Neuronal stem cell (in vitro differentiated cells): Measurements from ENCODE around the gene DDX24.

Experiments
- DNase-seq: peaks from one replicate; pipeline ENCODE4 v3.0.0-alpha.2; 2013; ENCODE audit warnings: low spot score
- H2AFZ ChIP-seq: one replicate; pipeline ENCODE4 v1.6.1; 2013; ENCODE audit warnings: mild to moderate bottlenecking, low read length, inconsistent platforms
- H2AK5ac ChIP-seq: 2 replicates; pipeline ENCODE4 v1.6.1; 2013; ENCODE audit warnings: low read depth, mild to moderate bottlenecking, inconsistent platforms, low read length, moderate library complexity, mixed read lengths
- H2BK120ac ChIP-seq: 2 replicates; pipeline ENCODE4 v1.6.1; 2013; ENCODE audit warnings: low read depth, mild to moderate bottlenecking, inconsistent platforms, low read length, moderate library complexity, mixed read lengths
- H2BK12ac ChIP-seq: one replicate; pipeline ENCODE4 v1.6.1; 2013; ENCODE audit warnings: low read length, inconsistent platforms
- H2BK15ac ChIP-seq: 2 replicates; pipeline ENCODE4 v1.6.1; 2013; ENCODE audit warnings: mild to moderate bottlenecking, low read length, inconsistent platforms, mixed read lengths
- H2BK5ac ChIP-seq: one replicate; pipeline ENCODE4 v1.6.1; 2013; ENCODE audit warnings: inconsistent platforms, mild to moderate bottlenecking, low read length, moderate library complexity
- H3K14ac ChIP-seq: one replicate; pipeline ENCODE4 v1.6.1; 2013; ENCODE audit warnings: low read length, inconsistent platforms
- H3K18ac ChIP-seq: 2 replicates; pipeline ENCODE4 v1.6.1; 2013; ENCODE audit warnings: low read length, inconsistent platforms
- H3K23ac ChIP-seq: 2 replicates; pipeline ENCODE4 v1.6.1; 2013; ENCODE audit warnings: low read depth, mild to moderate bottlenecking, mixed read lengths, low read length, inconsistent platforms; ENCODE audit not compliant: poor library complexity
- H3K27ac ChIP-seq: replicated peaks from 3 replicates; pipeline ENCODE4 v1.5.1; 2013; ENCODE audit warnings: low read length, inconsistent platforms
- H3K27me3 ChIP-seq, 3 experiments: 2 replicates each; pipeline ENCODE4 v1.6.1; 2013; ENCODE audit warnings: low read length in 3 of 3, mild to moderate bottlenecking in 2 of 3, inconsistent platforms in 1 of 3, low read depth in 1 of 3, mixed read lengths in 1 of 3, moderate library complexity in 1 of 3; ENCODE audit not compliant: control insufficient read depth in 3 of 3, insufficient read depth in 3 of 3
- H3K36me3 ChIP-seq, 2 donors: replicated peaks in 1 of 2; 2 replicates each; pipeline ENCODE4 v1.6.1; 2013; ENCODE audit warnings: low read length in 2 of 2; ENCODE audit not compliant: control insufficient read depth in 2 of 2, insufficient read depth in 2 of 2
- H3K4ac ChIP-seq: 2 replicates; pipeline ENCODE4 v1.6.1; 2013; ENCODE audit warnings: inconsistent platforms, mild to moderate bottlenecking, low read length, moderate library complexity
- H3K4me1 ChIP-seq, 2 donors: 1 replicate in 1 of 2; 2 replicates in 1 of 2; pipeline ENCODE4 v1.6.1; 2013; ENCODE audit warnings: low read length in 2 of 2, low read depth in 1 of 2; ENCODE audit not compliant: control insufficient read depth in 2 of 2, insufficient read depth in 1 of 2
- H3K4me2 ChIP-seq: one replicate; pipeline ENCODE4 v1.6.1; 2013; ENCODE audit warnings: mild to moderate bottlenecking, low read length, inconsistent platforms; ENCODE audit not compliant: insufficient read depth, poor library complexity, severe bottlenecking
- H3K4me3 ChIP-seq, 2 donors: 2 replicates each; pipeline ENCODE4 v1.5.1; 2013; ENCODE audit warnings: low read length in 2 of 2, mild to moderate bottlenecking in 2 of 2, inconsistent platforms in 1 of 2, moderate library complexity in 1 of 2
- H3K79me1 ChIP-seq: one replicate; pipeline ENCODE4 v1.6.1; 2013; ENCODE audit warnings: low read depth, mild to moderate bottlenecking, inconsistent platforms, low read length, moderate library complexity
- H3K9ac ChIP-seq: one replicate; pipeline ENCODE4 v1.6.1; 2013; ENCODE audit warnings: mild to moderate bottlenecking, low read depth, low read length, inconsistent platforms; ENCODE audit not compliant: poor library complexity
- H3K9me3 ChIP-seq, 2 donors: replicated peaks in 1 of 2; 2 replicates each; pipeline versions ENCODE3 to v1.6.1; 2013; ENCODE audit warnings: low read length in 2 of 2, mild to moderate bottlenecking in 2 of 2, inconsistent platforms in 1 of 2, low read depth in 1 of 2, mixed read lengths in 1 of 2, moderate library complexity in 1 of 2; ENCODE audit not compliant: control insufficient read depth in 2 of 2, insufficient read depth in 1 of 2
- H4K8ac ChIP-seq: one replicate; pipeline ENCODE4 v1.6.1; 2013; ENCODE audit warnings: low read depth, mild to moderate bottlenecking, inconsistent platforms, low read length, moderate library complexity
- H4K91ac ChIP-seq: one replicate; pipeline ENCODE4 v1.6.1; 2013; ENCODE audit warnings: low read length, low read depth, mild to moderate bottlenecking, inconsistent platforms; ENCODE audit not compliant: poor library complexity
- WGBS, 2 donors: extraction: QIAGEN DNeasy Blood & Tissue Kit; methylation state at CpG; one replicate each; pipeline ENCODE4 v1.1.7; 2013; ENCODE audit warnings: missing lambda C conversion rate in 2 of 2, mixed read lengths in 1 of 2; ENCODE audit not compliant: insufficient read length in 2 of 2, insufficient replicate concordance in 1 of 2; ENCODE audit errors: extremely low coverage in 2 of 2; 5-methylcytosine and 5-hydroxymethylcytosine counted together

The DDX24 gene

GRCh38 chr14:94036313-94037167 is 44.5 kb downstream of the DDX24 start:
- H3K4me1 ChIP-seq = peaks cover 0 to 2% of the 10 kb centered on the region in 2 donors
- H3K36me3 ChIP-seq = peaks cover 0 to 8% of the 10 kb centered on the region in 2 donors
- DNase-seq = peak; percentile 44
- H2BK12ac ChIP-seq = no peak overlapping the region
- H3K18ac ChIP-seq = no peak overlapping the region
- no peak overlapping the region for H2AFZ ChIP-seq
- H4K8ac ChIP-seq = no peak overlapping the region
- no peak overlapping the region for H3K14ac ChIP-seq
- H3K4me2 ChIP-seq = no peak overlapping the region
- H3K9ac ChIP-seq = no peak overlapping the region
- no peak overlapping the region for H2BK5ac ChIP-seq
- H3K23ac ChIP-seq = no peak overlapping the region
- H3K9me3 ChIP-seq = peaks cover 2 to 4% of the 10 kb centered on the region in 2 donors
- WGBS, 2 donors = no CpG with 5 or more reads among the region's 12 CpGs
- H3K4me3 ChIP-seq = no peak overlapping the region
- no peak overlapping the region for H3K4ac ChIP-seq
- no peak overlapping the region for H2BK15ac ChIP-seq
- no peaks in the 10 kb centered on the region for H3K27me3 ChIP-seq
- H3K27ac ChIP-seq = no peak overlapping the region
- H2BK120ac ChIP-seq = no peak overlapping the region
- H3K79me1 ChIP-seq = peaks cover 2% of the 10 kb centered on the region
- no peak overlapping the region for H2AK5ac ChIP-seq
- H4K91ac ChIP-seq = no peak overlapping the region

- H2BK12ac ChIP-seq = no peak overlapping the region
- no peak for DNase-seq
- H3K14ac ChIP-seq = no peak overlapping the region
- peaks cover 2 to 4% of the 10 kb centered on the region in 2 donors for H3K9me3 ChIP-seq
- no peak overlapping the region for H3K23ac ChIP-seq
- no peak overlapping the region for H2BK120ac ChIP-seq
- no peak overlapping the region for H3K18ac ChIP-seq
- H3K27ac ChIP-seq = no peak overlapping the region
- no peak overlapping the region for H2BK15ac ChIP-seq
- peaks cover 2% of the 10 kb centered on the region for H3K79me1 ChIP-seq
- no peak overlapping the region for H3K4me3 ChIP-seq
- no peak overlapping the region for H3K4me2 ChIP-seq
- no peak overlapping the region for H2AK5ac ChIP-seq
- no peak overlapping the region for H3K9ac ChIP-seq
- WGBS, 2 donors = no CpG with 5 or more reads among the region's 3 CpGs
- H3K4me1 ChIP-seq = peaks cover 0 to 2% of the 10 kb centered on the region in 2 donors
- H4K8ac ChIP-seq = no peak overlapping the region
- no peak overlapping the region for H4K91ac ChIP-seq
- no peak overlapping the region for H2BK5ac ChIP-seq
- no peak overlapping the region for H2AFZ ChIP-seq
- no peaks in the 10 kb centered on the region for H3K27me3 ChIP-seq
- H3K36me3 ChIP-seq = peaks cover 0 to 4% of the 10 kb centered on the region in 2 donors
- H3K4ac ChIP-seq = no peak overlapping the region
Measured at GRCh38 chr14:94034886-94035285, 46.1 kb downstream of the DDX24 start.

GRCh38 chr14:94031883-94032279 is 49.1 kb downstream of the DDX24 start:
- Histone ChIP-seq H3K4me2 (no peak overlapping the region), H3K14ac (no peak overlapping the region), H4K91ac (no peak overlapping the region), H3K79me1 (no peaks in the 10 kb centered on the region), H3K4me3 (no peak overlapping the region), H2AK5ac (no peak overlapping the region), H3K18ac (no peak overlapping the region), H3K9ac (no peak overlapping the region), H2BK120ac (no peak overlapping the region), H3K9me3 (peaks cover 2 to 4% of the 10 kb centered on the region in 2 donors), H2AFZ (no peak overlapping the region), H4K8ac (no peak overlapping the region), H3K4ac (no peak overlapping the region), H2BK15ac (no peak overlapping the region), H2BK12ac (no peak overlapping the region), H2BK5ac (no peak overlapping the region), H3K27ac (no peak overlapping the region), H3K27me3 (no peaks in the 10 kb centered on the region), H3K36me3 (no peaks in the 10 kb centered on the region), H3K23ac (no peak overlapping the region), H3K4me1 (peaks cover 1 to 4% of the 10 kb centered on the region in 2 donors)
- no CpG with 5 or more reads among the region's 7 CpGs for WGBS, 2 donors
- DNase-seq = no peak

GRCh38 chr14:94031161-94031882 is 49.7 kb downstream of the DDX24 start:
- Histone ChIP-seq H3K4me1 (peaks cover 1 to 5% of the 10 kb centered on the region in 2 donors), H2BK12ac (no peak overlapping the region), H2AK5ac (no peak overlapping the region), H3K9ac (no peak overlapping the region), H3K23ac (no peak overlapping the region), H3K4me2 (no peak overlapping the region), H4K8ac (no peak overlapping the region), H3K36me3 (no peaks in the 10 kb centered on the region), H3K4me3 (no peak overlapping the region), H3K14ac (no peak overlapping the region), H4K91ac (no peak overlapping the region), H3K27ac (no peak overlapping the region), H3K18ac (no peak overlapping the region), H2BK5ac (no peak overlapping the region), H2BK120ac (no peak overlapping the region), H3K79me1 (no peaks in the 10 kb centered on the region), H3K9me3 (peaks cover 2 to 4% of the 10 kb centered on the region in 2 donors), H3K27me3 (no peaks in the 10 kb centered on the region), H3K4ac (no peak overlapping the region), H2BK15ac (no peak overlapping the region), H2AFZ (no peak overlapping the region)
- no CpG with 5 or more reads among the region's 8 CpGs for WGBS, 2 donors
- no peak for DNase-seq
